Esophagus muscularis mucosa (tissue), 4 donors: ENCODE data around the gene FAM118A. TPM values are rescaled to one million over a fixed set of nuclear protein-coding genes. Genes with fewer than 3 reads are reported as not detected.

Experiments used
- DNase-seq: peaks from one replicate; pipeline ENCODE4 v3.0.0-alpha.2; 2017; ENCODE audit errors: extremely low spot score
- H3K27ac ChIP-seq, 4 donors: fragments of 200-600 bp; sonication (generic); replicated peaks in 1 of 4; 1 replicate in 3 of 4; 2 replicates in 1 of 4; pipeline ENCODE4 v1.5.1; 2016 to 2019; ENCODE audit warnings: mild to moderate bottlenecking in 1 of 4
- H3K27me3 ChIP-seq, 4 donors: fragments of 200-600 bp; sonication (generic); one replicate each; pipeline versions ENCODE4 v1.5.1 to v1.6.0; 2016 to 2019
- H3K36me3 ChIP-seq, 4 donors: fragments of 200-600 bp; sonication (generic); one replicate each; pipeline ENCODE4 v1.5.1; 2016 to 2019
- H3K4me1 ChIP-seq, 4 donors: fragments of 200-600 bp; sonication (generic); one replicate each; pipeline ENCODE4 v1.5.1; 2016 to 2019
- H3K4me3 ChIP-seq, 4 donors: fragments of 200-600 bp; sonication (generic); 1 replicate in 2 of 4; 2 replicates in 2 of 4; pipeline ENCODE4 v1.5.1; 2016 to 2019; ENCODE audit warnings: mild to moderate bottlenecking in 4 of 4, moderate library complexity in 1 of 4
- H3K9me3 ChIP-seq, 4 donors: fragments of 200-600 bp; sonication (generic); 1 replicate in 3 of 4; 2 replicates in 1 of 4; pipeline ENCODE4 v1.5.1; 2016 to 2019
- CTCF ChIP-seq, 3 experiments: fragments of 200-600 bp in 2 of 3; fragments of 450-650 bp in 1 of 3; sonication (generic) in 2 of 3; IDR thresholded peaks; one replicate each; pipeline ENCODE4 v1.5.1; 2017 to 2019; ENCODE audit warnings: antibody characterized with exemption in 3 of 3, mild to moderate bottlenecking in 2 of 3, moderate library complexity in 1 of 3
- EP300 ChIP-seq: sonication (generic); formaldehyde crosslinking; IDR thresholded peaks from one replicate; pipeline ENCODE4 v1.6.1; 2017; ENCODE audit warnings: antibody characterized with exemption
- POLR2A ChIP-seq: fragments of 450-650 bp; IDR thresholded peaks from one replicate; pipeline ENCODE4 v1.6.1; 2017; ENCODE audit warnings: antibody characterized with exemption, moderate library complexity, mild to moderate bottlenecking, low read depth
- POLR2AphosphoS5 ChIP-seq, 2 donors: sonication (generic); formaldehyde crosslinking; IDR thresholded peaks; one replicate each; pipeline ENCODE4 v1.6.1; 2017; ENCODE audit warnings: antibody characterized with exemption in 2 of 2
- WGBS: methylation state at CpG from one replicate; pipeline ENCODE4 v1.1.5; 2018; 5-methylcytosine and 5-hydroxymethylcytosine counted together
- intact Hi-C: fragments of 100-400 bp; cut with DNase I; formaldehyde crosslinking; loops from one replicate; pipeline ENCODE4 v1.15.1; 2023
- total RNA-seq, 4 donors: library from RNA; depleted of rRNA; stranded (reverse); fragments of >200 nt; gene quantifications; one replicate each; pipeline versions ENCODE4 v1.1.0 to v1.2.1, GENCODE V29; 2016

Gene FAM118A
- total RNA-seq, 4 donors from 2014 or later: 24.4 to 45.8 (median 32.1) TPM

GRCh38 chr22:45338795-45339194 lies 29.1 kb downstream of the FAM118A start:
- intact Hi-C loops: no loop called here
- no peak overlapping the region for H3K27ac ChIP-seq
- no peak for TF ChIP-seq POLR2A
- TF ChIP-seq POLR2AphosphoS5 (IDR thresholded peaks at IDR 0.05): no peak
- TF ChIP-seq CTCF (IDR thresholded peaks at IDR 0.05): no peak
- TF ChIP-seq EP300: no peak
- H3K27me3 ChIP-seq: no peaks in the 10 kb centered on the region
- no peak for DNase-seq
- H3K4me3 ChIP-seq: no peak overlapping the region
- peaks cover 19 to 97% (median 50%) of the 10 kb centered on the region in 4 donors for H3K36me3 ChIP-seq
- H3K9me3 ChIP-seq: no peaks in the 10 kb centered on the region
- 90% methylated on average over 7 of the region's 7 CpGs for WGBS
- H3K4me1 ChIP-seq: peaks cover 19 to 35% (median 21%) of the 10 kb centered on the region in 4 donors

- intact Hi-C loops: no loop called here
- no peak for DNase-seq
- Histone ChIP-seq H3K9me3 (no peaks in the 10 kb centered on the region), H3K27ac (no peak overlapping the region), H3K36me3 (peaks cover 14 to 87% (median 40%) of the 10 kb centered on the region in 4 donors), H3K27me3 (no peaks in the 10 kb centered on the region), H3K4me3 (no peak overlapping the region), H3K4me1 (peaks cover 19 to 27% (median 21%) of the 10 kb centered on the region in 4 donors)
- 82% methylated on average over 8 of the region's 8 CpGs for WGBS
- TF ChIP-seq EP300: no peak
Measured at GRCh38 chr22:45340323-45340722, 30.6 kb downstream of the FAM118A start.

DNA sequence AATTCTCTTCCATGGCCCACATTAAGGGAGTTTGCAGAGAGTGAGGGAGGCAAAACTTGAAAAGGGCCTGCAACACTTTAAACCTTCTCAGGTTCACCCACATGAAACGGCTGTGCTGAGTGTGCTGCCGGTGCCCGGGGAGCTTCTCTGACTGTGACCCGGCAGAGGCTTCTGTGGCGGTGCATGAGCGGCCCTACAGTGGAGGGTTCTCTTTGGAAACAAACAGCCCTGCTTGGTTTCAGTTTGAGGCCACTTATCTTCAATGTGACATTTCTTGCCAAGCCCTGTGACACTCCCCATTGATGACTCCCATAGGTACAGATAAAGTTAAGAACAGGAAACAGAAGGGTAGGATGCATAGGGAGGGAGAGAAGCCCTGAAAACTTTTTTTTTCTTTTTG lies 31.8 kb downstream of the FAM118A start:
- WGBS: 80% methylated on average over 6 of the region's 6 CpGs
- intact Hi-C loops: no loop called here

DNA sequence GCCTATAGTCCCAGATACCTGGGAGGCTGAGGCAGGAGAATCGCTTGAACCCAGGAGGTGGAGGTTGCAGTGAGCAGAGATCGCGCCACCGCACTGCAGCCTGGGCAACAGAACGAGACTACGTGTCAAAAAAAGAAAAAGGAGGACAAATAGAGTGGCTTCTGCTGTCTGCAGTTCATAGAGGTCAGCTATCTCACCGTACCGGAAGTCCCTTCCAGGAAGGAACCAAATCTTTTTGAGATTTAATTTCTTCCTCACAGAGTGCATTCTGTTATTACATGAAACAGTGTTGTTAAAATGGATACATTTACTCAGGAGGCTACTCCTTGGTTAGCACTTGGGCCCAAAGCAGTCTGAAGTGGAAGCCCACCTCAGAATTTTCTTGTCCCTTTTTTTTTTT lies 33.4 kb downstream of the FAM118A start:
- Histone ChIP-seq H3K9me3 (no peaks in the 10 kb centered on the region), H3K36me3 (peaks cover 14 to 61% (median 31%) of the 10 kb centered on the region in 4 donors), H3K27ac (no peak overlapping the region), H3K27me3 (no peaks in the 10 kb centered on the region), H3K4me3 (no peak overlapping the region), H3K4me1 (peaks cover 0 to 8% (median 0%) of the 10 kb centered on the region in 4 donors)
- no peak for DNase-seq
- intact Hi-C loops: no loop called here
- TF ChIP-seq CTCF (IDR thresholded peaks at IDR 0.05) (no peak), POLR2AphosphoS5 (IDR thresholded peaks at IDR 0.05) (no peak), EP300 (no peak), POLR2A (no peak)
- 93% methylated on average over 8 of the region's 8 CpGs for WGBS

More for the DNA sequence above, 31.8 kb downstream of the FAM118A start:
- H3K36me3 ChIP-seq: peaks cover 14 to 75% (median 36%) of the 10 kb centered on the region in 4 donors
- no peak overlapping the region for H3K27ac ChIP-seq
- peaks cover 12 to 22% (median 13%) of the 10 kb centered on the region in 4 donors for H3K4me1 ChIP-seq
- H3K4me3 ChIP-seq: no peak overlapping the region
- DNase-seq: no peak
- TF ChIP-seq EP300 (no peak), POLR2AphosphoS5 (IDR thresholded peaks at IDR 0.05) (no peak), CTCF (IDR thresholded peaks at IDR 0.05) (no peak), POLR2A (no peak)
- H3K9me3 ChIP-seq: no peaks in the 10 kb centered on the region
- H3K27me3 ChIP-seq: no peaks in the 10 kb centered on the region

DNA sequence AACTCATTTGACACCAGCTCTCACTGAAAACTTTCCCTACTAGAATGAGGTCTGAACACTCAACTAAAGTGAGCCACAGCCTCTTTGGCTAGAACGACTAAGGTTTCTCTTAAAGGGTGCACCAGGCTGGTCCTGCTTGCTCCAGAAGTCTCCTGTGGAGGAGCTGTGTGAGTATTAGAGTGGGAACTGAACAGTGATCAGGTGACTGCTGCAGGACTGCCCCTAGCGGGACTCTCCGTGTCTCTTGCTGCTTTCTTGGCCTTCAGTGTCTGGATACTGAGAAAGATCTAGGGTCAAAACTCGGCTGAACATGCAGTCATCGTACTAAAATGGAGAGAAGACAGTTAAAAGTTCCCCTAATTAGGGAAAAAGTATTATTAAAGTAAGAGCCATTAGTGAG lies 34.6 kb downstream of the FAM118A start:
- Histone ChIP-seq H3K27me3 (no peaks in the 10 kb centered on the region), H3K9me3 (no peaks in the 10 kb centered on the region), H3K4me1 (peaks cover 0 to 8% (median 0%) of the 10 kb centered on the region in 4 donors), H3K27ac (no peak overlapping the region), H3K36me3 (peaks cover 12 to 49% (median 24%) of the 10 kb centered on the region in 4 donors), H3K4me3 (no peak overlapping the region)
- TF ChIP-seq EP300: no peak
- TF ChIP-seq CTCF (IDR thresholded peaks at IDR 0.05): peak in 1 of 3 experiments; percentile 2
- TF ChIP-seq POLR2AphosphoS5 (IDR thresholded peaks at IDR 0.05): no peak
- intact Hi-C loops: no loop called here
- 60% methylated on average over 5 of the region's 5 CpGs for WGBS
- DNase-seq: no peak
